ENCODE data around the gene TBC1D21.
"Not testable (repeated sequence)": the region's sequence is repeated elsewhere in the genome, so short reads cannot be mapped to it uniquely, and the experiment has no call there.

Gene TBC1D21

DNA sequence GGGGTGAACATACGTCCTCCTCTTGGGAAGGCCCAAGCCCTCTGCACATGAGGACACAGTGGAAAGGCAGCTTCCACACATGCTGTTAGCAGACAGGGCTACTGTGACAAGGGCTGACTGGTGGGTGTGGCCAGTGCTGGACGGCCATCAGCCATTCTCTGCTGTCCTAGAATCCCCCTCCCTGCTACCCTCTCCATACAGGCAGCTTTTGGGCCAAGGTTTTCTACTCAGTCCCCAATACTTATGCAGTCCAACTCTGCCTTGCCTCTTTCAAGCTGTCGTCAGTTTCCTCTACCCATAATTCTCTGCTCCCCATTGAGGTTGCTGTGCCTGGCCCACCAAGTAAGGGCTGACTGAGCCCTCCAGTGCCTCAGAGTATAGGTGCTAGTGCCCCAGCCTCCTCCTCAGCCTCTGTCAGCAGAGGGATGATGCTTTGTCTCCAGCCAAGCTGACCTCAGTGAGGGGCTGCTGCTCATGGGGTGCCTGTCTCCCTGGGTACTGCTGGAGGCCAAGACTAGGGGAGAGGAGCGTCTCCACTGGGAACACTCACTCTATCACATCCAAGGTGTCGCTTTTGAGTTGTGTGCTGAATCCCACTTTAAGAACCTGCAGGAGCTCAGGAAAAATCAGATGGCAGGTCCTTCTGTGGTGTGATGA is 55.7 kb downstream of the TBC1D21 start:
- TF ChIP-seq GATA1 (IDR thresholded peaks at IDR 0.05; ENCODE audit: low read depth, low read length) (no peak), POLR2A (IDR thresholded peaks at IDR 0.05; ENCODE audit: low read length) (no peak)
- no peak for DNase-seq

DNA sequence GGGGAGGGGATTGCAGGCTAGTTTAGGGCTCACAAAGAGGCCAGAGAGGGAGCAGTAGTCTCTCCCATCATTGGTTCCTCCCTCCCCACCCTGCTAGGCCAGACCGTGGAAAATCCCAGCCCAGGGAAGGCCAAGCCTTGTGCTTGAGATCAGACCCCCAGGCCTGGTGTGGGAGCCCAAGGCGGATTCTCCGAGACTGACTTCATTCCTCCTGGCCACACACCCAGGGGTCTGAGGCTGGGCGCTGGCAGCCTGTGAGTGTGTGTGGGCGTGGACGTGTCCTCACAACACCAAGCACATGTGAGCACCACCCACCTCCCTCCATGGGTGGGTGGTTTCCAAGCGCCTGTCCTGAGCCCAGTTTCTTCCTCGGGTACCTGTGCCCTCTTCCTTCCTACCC is 57.0 kb downstream of the TBC1D21 start:
- DNase-seq = no peak

DNA sequence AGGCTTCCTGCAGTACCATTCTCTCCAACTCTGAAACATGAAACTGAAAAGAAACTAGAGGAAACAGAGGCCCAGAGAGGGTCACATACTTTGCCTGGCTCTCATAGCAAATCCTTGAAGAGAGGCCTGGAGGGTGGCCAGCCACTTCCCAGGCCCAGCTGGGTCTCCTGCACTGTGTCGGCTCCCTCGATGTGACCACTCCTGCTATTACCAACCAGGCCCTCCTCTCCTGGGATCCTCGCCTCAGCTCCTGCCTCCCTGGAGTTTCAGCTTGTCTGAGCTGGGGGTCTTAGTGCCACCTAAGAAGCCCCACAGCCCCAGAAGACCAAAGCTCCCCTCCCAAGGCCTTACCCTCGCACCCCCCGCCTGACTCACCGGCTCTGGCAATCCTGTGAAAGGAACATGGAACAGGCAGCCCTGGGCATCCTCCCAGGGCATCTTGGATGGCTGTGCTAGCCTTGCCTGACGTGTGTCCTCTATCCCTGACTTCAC is 57.5 kb downstream of the TBC1D21 start:
- TF ChIP-seq POLR2A (IDR thresholded peaks at IDR 0.05; ENCODE audit: low read length) (no peak), GATA1 (IDR thresholded peaks at IDR 0.05; ENCODE audit: low read depth, low read length) (no peak)
- no peak for DNase-seq

More for the DNA sequence above, 57.0 kb downstream of the TBC1D21 start:
- TF ChIP-seq POLR2A (IDR thresholded peaks at IDR 0.05; ENCODE audit: low read length) (no peak), GATA1 (IDR thresholded peaks at IDR 0.05; ENCODE audit: low read depth, low read length) (no peak)

DNA sequence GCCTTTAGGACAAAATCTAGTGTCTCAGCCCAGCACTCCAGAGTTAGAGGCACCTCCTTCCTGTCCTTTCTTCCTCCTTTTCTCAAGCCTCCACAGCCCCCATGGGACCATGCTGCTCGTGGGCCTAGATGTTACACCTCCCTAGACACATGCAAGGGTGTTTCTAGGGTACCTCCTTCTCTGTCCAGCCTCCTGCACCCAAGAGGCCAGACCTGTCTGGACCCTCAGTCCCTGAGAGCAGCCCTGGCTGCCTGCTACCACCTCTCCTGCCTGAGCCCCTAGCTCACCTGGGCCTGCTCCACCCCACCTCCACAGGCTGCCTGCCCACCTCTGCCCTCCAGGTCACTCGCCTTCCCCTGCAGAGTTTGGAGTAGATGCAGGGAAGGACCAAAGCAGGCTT is 58.1 kb downstream of the TBC1D21 start:
- no peak for TF ChIP-seq GATA1 (IDR thresholded peaks at IDR 0.05; ENCODE audit: low read depth, low read length)
- no peak for TF ChIP-seq POLR2A (IDR thresholded peaks at IDR 0.05; ENCODE audit: low read length)
- DNase-seq = no peak

DNA sequence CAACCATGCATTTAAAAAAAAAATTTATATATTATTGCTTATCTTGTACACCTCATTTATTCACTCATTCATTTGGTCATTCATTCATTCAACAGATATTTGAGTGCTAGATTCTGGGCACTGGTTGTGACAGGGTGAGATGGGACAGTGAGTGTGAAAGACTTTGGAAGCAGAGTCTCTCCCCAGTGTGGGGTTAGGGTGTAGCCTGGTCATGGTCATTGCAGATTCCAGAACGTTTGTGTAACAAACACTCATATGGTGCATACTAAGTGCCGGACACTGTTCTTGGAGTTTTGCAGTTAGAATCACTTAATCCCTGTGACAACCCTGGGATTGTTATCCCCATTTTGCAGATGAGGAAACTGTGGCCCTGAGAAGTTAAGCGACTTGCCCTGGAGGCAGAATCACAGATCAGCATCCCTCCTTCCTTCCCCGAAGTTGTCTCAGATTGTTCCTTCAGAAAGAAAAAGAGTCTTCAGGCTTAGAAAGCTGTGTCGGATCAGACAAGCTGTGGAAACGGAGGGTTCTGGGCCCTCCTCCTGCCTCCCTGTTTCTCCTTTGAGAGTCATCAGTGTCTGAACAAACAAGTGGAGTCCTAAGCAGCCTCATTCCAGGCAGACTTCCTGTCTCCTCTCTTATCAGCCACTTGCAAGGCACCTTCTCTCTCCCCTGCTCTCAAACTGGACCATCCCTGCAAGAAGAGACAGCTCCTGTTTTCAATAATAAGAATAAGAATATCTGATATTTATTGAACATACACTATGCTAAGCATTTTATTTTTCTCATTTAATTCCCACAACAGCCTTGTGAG is 59.2 kb downstream of the TBC1D21 start:
- TF ChIP-seq POLR2A (IDR thresholded peaks at IDR 0.05; ENCODE audit: low read length) = no peak
- TF ChIP-seq GATA1 (IDR thresholded peaks at IDR 0.05; ENCODE audit: low read depth, low read length) = no peak
- DNase-seq = no peak

DNA sequence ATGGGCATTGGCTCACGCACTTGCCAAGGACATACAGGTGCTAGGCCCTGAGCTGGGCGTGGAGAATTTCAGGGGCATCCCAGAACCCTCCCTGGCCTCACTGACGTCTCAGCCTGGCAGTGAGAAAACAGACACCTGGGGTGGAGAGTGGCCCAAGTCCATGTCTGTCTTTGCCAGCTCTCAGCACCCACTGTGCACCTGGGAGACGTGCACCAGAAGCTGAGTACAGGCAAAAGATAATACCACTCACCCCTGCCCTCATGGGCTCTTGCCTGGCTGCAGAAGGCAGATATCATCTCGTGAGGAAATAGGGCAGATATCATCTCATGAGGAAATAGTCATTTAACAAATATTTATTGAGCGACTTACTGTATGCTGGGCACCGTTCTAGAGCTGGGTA is 60.9 kb downstream of the TBC1D21 start:
- no peak for TF ChIP-seq GATA1 (IDR thresholded peaks at IDR 0.05; ENCODE audit: low read depth, low read length)
- TF ChIP-seq POLR2A (IDR thresholded peaks at IDR 0.05; ENCODE audit: low read length) = no peak
- DNase-seq = no peak

DNA sequence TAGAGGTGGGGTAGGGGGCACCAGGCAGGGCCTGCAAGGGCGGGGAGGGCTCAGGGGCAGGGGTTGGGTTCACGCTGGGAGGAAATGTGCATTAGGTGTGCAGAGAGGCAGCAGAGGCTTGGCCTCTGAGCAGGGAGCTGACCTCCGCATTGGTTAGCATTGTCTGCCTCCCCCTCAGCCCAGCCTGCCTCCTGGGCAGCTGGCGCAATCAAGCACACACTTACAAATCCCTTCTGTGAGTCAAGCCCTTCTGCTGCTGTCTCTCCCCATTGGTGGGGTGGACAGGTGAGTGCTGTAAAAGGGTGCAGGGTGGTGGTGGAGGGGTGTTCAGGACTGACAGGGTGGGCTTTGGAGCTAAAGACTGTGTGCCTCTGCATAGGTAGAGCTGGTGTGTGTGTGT is 62.2 kb downstream of the TBC1D21 start:
- no peak for DNase-seq
- no peak for TF ChIP-seq GATA1 (IDR thresholded peaks at IDR 0.05; ENCODE audit: low read depth, low read length)
- no peak for TF ChIP-seq POLR2A (IDR thresholded peaks at IDR 0.05; ENCODE audit: low read length)

DNA sequence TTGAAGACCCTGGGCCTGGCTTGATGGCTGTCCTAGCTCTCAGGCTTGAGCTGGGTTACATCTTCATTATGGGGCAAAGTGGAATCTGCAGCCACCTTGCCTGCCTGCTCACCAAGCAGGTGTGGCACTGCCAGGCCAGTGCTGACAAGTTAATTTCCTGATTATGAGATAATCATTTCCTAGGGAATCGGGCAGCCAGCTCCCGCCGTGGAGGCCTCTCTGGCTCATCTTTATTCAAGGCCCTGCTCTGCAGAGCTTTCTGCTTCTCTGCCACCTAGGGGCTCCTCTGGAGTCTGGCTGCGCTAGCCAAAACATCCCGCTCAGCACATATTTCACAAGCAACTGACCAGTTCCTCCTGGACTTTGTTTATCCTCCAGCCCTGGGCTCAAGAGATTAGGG is 62.8 kb downstream of the TBC1D21 start:
- TF ChIP-seq GATA1 (IDR thresholded peaks at IDR 0.05; ENCODE audit: low read depth, low read length) (no peak), POLR2A (IDR thresholded peaks at IDR 0.05; ENCODE audit: low read length) (no peak)
- no peak for DNase-seq

DNA sequence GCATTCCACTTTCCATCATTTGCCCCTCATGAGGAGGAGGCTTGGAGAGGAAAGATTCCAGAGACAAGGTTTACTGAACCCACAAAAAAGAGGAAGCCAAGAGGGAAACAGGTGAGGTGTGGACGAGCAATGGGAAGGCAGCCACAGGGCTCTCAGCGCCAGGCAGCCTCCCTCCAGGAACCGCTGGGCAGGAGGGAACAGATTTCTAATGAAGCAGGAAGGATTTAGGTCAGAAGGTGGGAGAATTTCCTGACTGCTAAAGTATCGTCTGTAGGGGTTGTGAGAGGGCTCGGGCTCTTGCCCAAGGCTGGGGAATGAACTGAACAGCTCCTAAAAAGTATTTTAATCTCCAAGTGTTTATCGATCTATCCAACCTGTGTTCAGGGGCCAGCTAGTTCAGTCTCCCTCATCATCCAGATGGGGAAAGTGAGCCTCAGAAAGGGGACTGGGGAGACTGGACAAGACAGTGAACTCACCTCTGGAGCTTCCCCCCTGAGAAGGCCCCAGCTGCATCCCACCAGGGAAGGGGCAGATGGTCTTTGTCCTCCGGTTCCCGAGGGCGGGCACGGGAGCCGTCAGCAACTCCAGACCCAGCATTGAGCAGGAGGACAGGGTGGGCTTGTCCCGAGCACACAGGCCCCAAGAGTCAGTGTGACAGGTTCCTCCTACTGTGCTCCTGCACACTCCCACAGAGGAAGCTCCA is 63.4 kb downstream of the TBC1D21 start:
- DNase-seq = no peak
- no peak for TF ChIP-seq POLR2A (IDR thresholded peaks at IDR 0.05; ENCODE audit: low read length)
- TF ChIP-seq GATA1 (IDR thresholded peaks at IDR 0.05; ENCODE audit: low read depth, low read length) = no peak

DNA sequence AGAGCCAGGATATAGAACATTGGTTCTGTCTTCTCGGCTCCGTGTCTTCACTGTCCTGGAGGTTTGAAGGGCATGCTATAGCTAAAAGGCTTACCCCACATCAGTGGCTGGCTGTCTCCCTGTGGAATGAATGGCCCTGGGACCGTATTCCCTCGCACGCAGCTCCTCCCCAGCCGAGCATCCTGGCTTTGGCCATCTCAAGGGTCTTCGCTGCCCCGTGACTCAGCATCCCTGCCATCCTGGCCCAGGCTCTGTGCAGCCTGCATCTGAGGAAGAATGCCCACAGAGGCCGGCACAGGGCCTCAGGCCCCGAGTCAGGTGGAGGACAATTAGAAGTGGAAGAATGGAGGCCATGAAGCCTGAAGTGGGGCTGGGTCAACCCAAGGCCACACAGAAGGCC is 63.9 kb downstream of the TBC1D21 start:
- TF ChIP-seq GATA1 (IDR thresholded peaks at IDR 0.05; ENCODE audit: low read depth, low read length) (no peak), POLR2A (IDR thresholded peaks at IDR 0.05; ENCODE audit: low read length) (no peak)
- no peak for DNase-seq

DNA sequence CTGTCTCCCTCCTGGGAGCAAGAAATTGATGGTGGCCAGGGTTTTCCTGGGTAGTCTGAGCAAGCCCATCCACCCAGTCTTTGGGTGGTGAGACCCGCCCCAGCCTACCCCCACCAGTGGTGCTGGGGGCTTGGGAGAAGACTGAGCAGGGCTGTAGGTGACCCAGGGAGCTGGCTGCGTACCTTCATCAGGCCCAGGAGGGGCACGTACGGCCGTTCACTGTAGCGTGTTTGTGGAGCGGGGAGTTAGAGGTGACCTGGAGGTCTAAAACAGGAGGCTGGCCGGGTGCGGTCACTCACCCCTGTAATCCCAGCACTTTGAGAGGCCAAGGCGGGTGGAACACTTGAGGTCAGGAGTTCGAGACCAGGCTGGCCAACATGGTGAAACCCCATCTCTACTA is 64.4 kb downstream of the TBC1D21 start:
- TF ChIP-seq POLR2A (IDR thresholded peaks at IDR 0.05; ENCODE audit: low read length) = no peak
- no peak for TF ChIP-seq GATA1 (IDR thresholded peaks at IDR 0.05; ENCODE audit: low read depth, low read length)
- no peak for DNase-seq

DNA sequence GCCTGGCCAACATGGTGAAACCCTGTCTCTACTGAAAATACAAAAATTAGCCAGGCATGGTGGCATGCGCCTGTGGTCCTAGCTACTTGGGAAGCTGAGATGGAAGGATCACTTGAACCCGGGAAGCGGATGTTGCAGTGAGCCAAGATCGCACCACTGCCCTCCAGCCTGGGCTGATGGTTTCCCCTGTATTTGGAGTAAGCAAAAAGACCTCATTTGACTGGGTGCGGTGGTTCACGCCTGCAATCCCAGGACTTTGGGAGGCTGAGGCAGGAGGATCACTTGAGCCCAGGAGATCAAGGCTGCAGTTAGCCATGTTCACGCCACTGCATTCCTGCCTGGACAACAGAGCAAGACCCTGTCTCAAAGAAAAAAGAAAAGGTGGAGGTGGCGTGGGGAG is 65.2 kb downstream of the TBC1D21 start:
- DNase-seq = not testable (repeated sequence)

Data from erythroblast (primary cell).